Epithelial cell of esophagus (primary cell): ENCODE measurements around the gene PEAR1.

Experiments used
- DNase-seq: peaks from one replicate; pipeline ENCODE4 v3.0.0; 2010; ENCODE audit warnings: low read depth
- H3K4me3 ChIP-seq: 2 replicates; pipeline ENCODE4 v1.5.1; 2011; ENCODE audit warnings: mild to moderate bottlenecking, low read length, control low read depth
- CTCF ChIP-seq: IDR thresholded peaks from 2 replicates; pipeline ENCODE4 v1.5.1; 2011; ENCODE audit warnings: low read depth, mild to moderate bottlenecking, low read length, control low read depth, inconsistent platforms; ENCODE audit not compliant: insufficient read depth; ENCODE audit errors: missing control alignments

PEAR1 gene

DNA sequence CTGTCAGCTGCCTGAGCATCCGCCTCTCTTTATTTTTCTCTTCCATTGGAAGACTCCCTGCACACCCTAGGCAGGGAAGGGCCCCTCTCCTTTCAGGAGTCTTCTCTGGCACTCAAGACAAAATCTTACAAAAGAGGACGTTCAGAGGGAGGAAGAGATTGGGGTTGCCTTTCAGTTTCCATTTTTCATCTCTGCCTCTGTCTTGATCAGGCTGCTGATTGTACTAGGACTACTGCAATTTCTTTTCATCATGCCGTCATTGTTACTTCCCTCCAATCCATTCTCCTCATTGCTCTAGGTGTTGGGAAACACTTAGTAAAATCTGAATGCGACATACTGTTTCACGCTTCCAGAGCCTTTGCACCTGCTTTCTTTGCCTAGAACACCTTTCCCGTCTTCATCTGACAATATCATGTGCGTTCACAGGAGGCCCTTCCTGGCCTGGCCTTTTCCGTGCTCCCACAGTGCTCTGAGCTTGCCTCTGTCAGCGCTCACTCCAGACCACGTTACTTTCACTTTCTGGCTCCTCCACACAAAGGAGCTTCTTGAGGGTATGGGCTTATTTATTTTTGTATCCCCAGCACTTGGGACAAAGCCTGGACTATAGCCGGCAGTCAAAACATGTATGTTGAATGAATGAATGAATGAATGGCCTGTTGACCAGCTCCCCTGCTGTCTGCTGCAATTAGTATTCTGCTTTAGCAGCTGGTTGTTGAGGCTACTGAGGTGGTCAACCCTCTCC lies 37.9 kb downstream of the PEAR1 start:
- H3K4me3 ChIP-seq: no peak overlapping the region
- no peak for DNase-seq
- TF ChIP-seq CTCF: no peak

DNA sequence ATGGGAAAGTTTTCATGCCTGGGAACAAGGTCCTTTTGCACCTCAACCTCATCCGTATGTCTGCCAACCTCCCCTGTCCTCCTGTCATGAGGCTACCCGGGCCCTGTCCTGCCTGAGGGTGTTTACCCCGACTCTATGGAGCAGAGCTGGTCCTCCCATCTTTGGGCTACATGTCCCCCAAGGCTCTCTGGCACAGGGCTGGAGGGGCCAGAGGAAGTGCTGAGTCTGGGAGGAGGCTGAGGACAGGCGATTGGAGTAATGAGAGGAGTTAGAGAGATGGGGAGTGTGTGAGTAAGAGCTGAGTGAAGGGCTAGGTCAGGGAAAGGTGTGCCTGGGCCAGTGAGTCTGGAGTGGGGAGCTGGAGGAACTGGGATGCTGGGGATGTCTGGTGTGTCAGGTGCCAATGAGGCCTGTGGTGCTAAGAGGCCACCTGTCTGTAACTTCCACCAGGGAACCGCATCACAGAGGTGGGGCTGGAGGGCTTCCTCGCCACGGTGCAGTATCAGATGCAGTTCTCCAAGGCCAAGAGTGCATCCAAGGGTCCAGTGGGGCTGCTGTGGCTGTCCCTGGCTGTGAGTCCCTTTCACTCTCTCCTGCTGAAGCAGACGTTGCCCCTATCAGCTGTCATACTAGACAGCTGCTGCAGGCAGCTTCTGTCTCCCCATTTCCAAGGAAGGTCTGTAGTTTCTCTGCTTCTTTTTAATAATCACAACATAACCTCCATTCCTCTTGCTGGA lies 38.6 kb downstream of the PEAR1 start:
- no peak overlapping the region for H3K4me3 ChIP-seq
- no peak for TF ChIP-seq CTCF
- no peak for DNase-seq

- DNase-seq: no peak
- H3K4me3 ChIP-seq: no peak overlapping the region
- TF ChIP-seq CTCF: no peak
Observed at GRCh38 chr1:156933136-156933535, 39.6 kb downstream of the PEAR1 start.

DNA sequence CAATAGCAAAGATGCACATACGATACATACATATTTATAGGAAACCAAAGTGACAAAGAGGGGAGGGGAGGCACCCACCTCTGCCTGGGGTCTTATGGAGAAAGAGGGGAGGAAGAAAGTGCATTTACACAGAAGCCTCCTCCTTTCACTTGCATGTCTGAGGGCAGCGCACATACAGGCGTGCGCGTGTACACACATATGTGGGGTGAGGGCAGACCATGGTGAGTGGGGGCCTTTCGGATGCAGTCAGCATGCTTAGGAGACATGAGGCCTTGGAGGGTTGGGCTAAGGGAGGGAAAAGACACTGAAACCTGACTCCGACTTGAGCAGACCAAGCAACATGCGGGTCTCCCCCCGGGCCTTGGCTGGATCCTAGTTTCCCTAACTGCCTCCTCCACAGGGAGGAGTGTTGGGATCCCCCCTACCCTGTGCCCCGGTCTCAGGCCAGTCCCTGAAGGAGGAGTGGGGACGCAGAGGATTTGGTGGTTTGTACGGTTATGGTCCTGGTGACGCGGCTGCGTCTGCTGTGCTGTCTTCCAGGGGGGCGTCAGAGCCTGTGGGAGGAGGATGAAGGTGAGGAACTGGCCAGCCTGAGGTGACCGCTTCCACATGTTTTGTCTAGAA lies 42.1 kb downstream of the PEAR1 start:
- no peak for DNase-seq
- TF ChIP-seq CTCF: no peak
- no peak overlapping the region for H3K4me3 ChIP-seq

DNA sequence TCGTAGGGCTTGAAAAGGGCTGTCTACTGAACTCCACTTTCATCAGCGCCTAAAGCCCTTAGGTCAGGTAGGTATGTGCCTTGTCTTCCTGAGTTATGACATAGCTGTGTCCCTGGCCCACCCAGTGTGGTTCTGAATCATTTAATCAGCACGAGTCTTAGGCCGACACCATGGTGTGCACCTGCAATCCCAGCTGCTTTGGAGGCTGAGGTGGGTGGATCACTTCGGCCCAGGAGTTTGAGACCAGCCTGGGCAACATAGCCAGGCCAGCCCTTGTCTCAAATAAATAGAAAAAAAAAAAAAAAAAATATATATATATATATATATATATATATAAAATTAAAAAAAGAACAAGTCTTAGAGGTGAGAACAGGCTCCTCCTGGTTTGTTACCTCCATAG lies 42.7 kb downstream of the PEAR1 start:
- no peak for TF ChIP-seq CTCF
- H3K4me3 ChIP-seq: no peak overlapping the region
- no peak for DNase-seq

DNA sequence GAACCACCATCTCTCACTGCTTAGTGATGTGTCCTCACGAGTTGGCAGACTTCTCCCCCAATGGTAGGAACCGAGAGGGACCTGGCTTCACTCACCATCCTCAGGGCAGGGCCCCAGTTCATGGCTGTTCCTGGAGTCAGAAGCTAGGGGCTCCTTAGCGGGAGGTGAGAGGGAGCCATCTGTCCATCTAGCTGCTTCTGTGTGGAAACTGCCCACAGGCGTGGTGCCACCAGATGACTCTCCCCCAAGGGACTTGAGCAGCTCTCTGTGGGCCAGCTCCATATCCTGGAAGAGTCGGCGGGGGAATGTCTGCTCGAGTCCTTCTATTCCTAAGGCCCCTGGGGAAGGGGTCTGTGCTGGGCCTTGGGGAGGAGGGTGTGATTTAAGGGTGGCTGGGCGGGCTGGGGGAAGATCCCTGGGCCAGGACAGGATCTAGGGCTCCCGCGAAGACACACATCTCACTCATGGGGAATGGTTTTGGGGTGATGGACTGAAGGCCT lies 43.3 kb downstream of the PEAR1 start:
- no peak overlapping the region for H3K4me3 ChIP-seq
- DNase-seq: no peak
- TF ChIP-seq CTCF: no peak
